HepG2 (cell line): Measurements from ENCODE around the gene DNAAF9. TPM values are rescaled to one million over a fixed set of nuclear protein-coding genes. Genes with fewer than 3 reads are reported as not detected.

Experiments
- AFF4 ChIP-seq: sonication (generic); formaldehyde crosslinking; IDR thresholded peaks from 2 replicates; pipeline ENCODE4 v1.4.0; 2020; ENCODE audit warnings: missing genetic modification reagents
- HCFC1 ChIP-seq: fragments of 150-350 bp; IDR thresholded peaks from 2 replicates; pipeline ENCODE4 v1.6.1; 2014; ENCODE audit warnings: low read depth, low read length
- LRRFIP1 ChIP-seq: sonication (generic); formaldehyde crosslinking; conservative IDR thresholded peaks from 2 replicates; pipeline ENCODE4 v1.4.0; 2020; ENCODE audit warnings: missing genetic modification reagents
- MIER3 ChIP-seq: IDR thresholded peaks from 2 replicates; pipeline ENCODE4 v1.6.1; 2016; ENCODE audit warnings: missing compliant biosample characterization, borderline replicate concordance
- MYC ChIP-seq: sonication (generic); formaldehyde crosslinking; IDR thresholded peaks from 2 replicates; pipeline ENCODE4 v1.9.0; 2021; ENCODE audit warnings: missing genetic modification reagents, borderline replicate concordance
- SALL1 ChIP-seq: sonication (generic); formaldehyde crosslinking; IDR thresholded peaks from 2 replicates; pipeline ENCODE4 v1.8.0; 2022; ENCODE audit warnings: mild to moderate bottlenecking, missing genetic modification reagents
- SNAPC2 ChIP-seq: sonication (generic); formaldehyde crosslinking; IDR thresholded peaks from 2 replicates; pipeline ENCODE4 v1.8.1; 2022; ENCODE audit warnings: mild to moderate bottlenecking, missing genetic modification reagents
- SRY ChIP-seq: sonication (generic); formaldehyde crosslinking; IDR thresholded peaks from 2 replicates; pipeline ENCODE4 v1.8.0; 2022; ENCODE audit warnings: mild to moderate bottlenecking, missing genetic modification reagents
- TBL1XR1 ChIP-seq: fragments of 150-350 bp; IDR thresholded peaks from 2 replicates; pipeline ENCODE4 v1.6.1; 2014; ENCODE audit warnings: borderline replicate concordance, low read length; ENCODE audit not compliant: partially characterized antibody
- TEAD2 ChIP-seq: sonication (generic); formaldehyde crosslinking; IDR thresholded peaks from 2 replicates; pipeline ENCODE4 v1.9.0; 2021; ENCODE audit warnings: missing genetic modification reagents
- ZC3H4 ChIP-seq: sonication (generic); formaldehyde crosslinking; IDR thresholded peaks from 2 replicates; pipeline ENCODE4 v1.4.0; 2020; ENCODE audit warnings: missing genetic modification reagents, borderline replicate concordance
- ZFP62 ChIP-seq: sonication (generic); formaldehyde crosslinking; IDR thresholded peaks from 2 replicates; pipeline ENCODE4 v1.4.0; 2020; ENCODE audit warnings: missing genetic modification reagents
- ZNF34 ChIP-seq: sonication (generic); formaldehyde crosslinking; IDR thresholded peaks from 2 replicates; pipeline ENCODE4 v1.4.0; 2020; ENCODE audit warnings: mild to moderate bottlenecking, missing genetic modification reagents, borderline replicate concordance
- ZNF512 ChIP-seq: sonication (generic); formaldehyde crosslinking; IDR thresholded peaks from 2 replicates; pipeline ENCODE4 v1.4.0; 2020; ENCODE audit warnings: mild to moderate bottlenecking, missing genetic modification reagents
- ZNF512B ChIP-seq: sonication (generic); formaldehyde crosslinking; IDR thresholded peaks from 2 replicates; pipeline ENCODE4 v1.5.1; 2020; ENCODE audit warnings: missing genetic modification reagents, mild to moderate bottlenecking, borderline replicate concordance
- ZNF614 ChIP-seq: IDR thresholded peaks from 2 replicates; pipeline ENCODE4 v1.6.1; 2018; ENCODE audit warnings: missing biosample characterization, missing genetic modification reagents, inconsistent platforms, borderline replicate concordance
- ZNF674 ChIP-seq: sonication (generic); formaldehyde crosslinking; IDR thresholded peaks from 2 replicates; pipeline ENCODE4 v1.5.0; 2020; ENCODE audit warnings: low read depth, mild to moderate bottlenecking, missing genetic modification reagents
- ZNF878 ChIP-seq: sonication (generic); formaldehyde crosslinking; IDR thresholded peaks from 2 replicates; pipeline ENCODE4 v1.8.1; 2023; ENCODE audit warnings: mild to moderate bottlenecking, missing genetic modification reagents, moderate library complexity
- ZSCAN22 ChIP-seq: sonication (generic); formaldehyde crosslinking; IDR thresholded peaks from 2 replicates; pipeline ENCODE4 v1.4.0; 2020; ENCODE audit warnings: mild to moderate bottlenecking, missing genetic modification reagents
- polyA plus RNA-seq, 8 experiments: library from polyadenylated mRNA; depleted of rRNA in 3 of 8; stranded (reverse) in 7 of 8; unstranded in 1 of 8; fragments of >200 nt; fragmentation: Illumina TruSeq in 4 of 8; extraction: Trizol in 4 of 8; gene quantifications; 2 replicates each; pipeline versions ENCODE4 v1.2.1 to v1.2.3, GENCODE V29; 2011 to 2016; ENCODE audit warnings: low read depth in 4 of 8, missing spikeins in 1 of 8, mixed read lengths in 1 of 8; ENCODE audit not compliant: insufficient read depth in 1 of 8
- total RNA-seq, 5 experiments: library from RNA; depleted of rRNA; stranded (reverse); fragments of >200 nt; fragmentation: Illumina TruSeq; extraction: Trizol; gene quantifications; 2 replicates each; pipeline ENCODE4 v1.2.3, GENCODE V29; 2016; ENCODE audit warnings: low read depth in 1 of 5

DNAAF9 gene
- total and polyA plus RNA-seq, 2 of the 13 experiments (the other 11 are each of a cell fraction or from before 2014, with no cell fraction given): 10.5 to 14.9 TPM

- no peak for TF ChIP-seq HCFC1
- TF ChIP-seq SNAPC2 (CRISPR knock-in tag): no peak
- no peak for TF ChIP-seq ZNF34 (CRISPR knock-in tag)
- TF ChIP-seq ZC3H4 (CRISPR knock-in tag): no peak
- no peak for TF ChIP-seq ZFP62
- 0 out of 2 replicates have a peak, but pooled peaks have one; percentile 55 for TF ChIP-seq ZNF878 (CRISPR knock-in tag)
- TF ChIP-seq LRRFIP1 (CRISPR knock-in tag): no peak
- TF ChIP-seq SRY (CRISPR knock-in tag): no peak
- peak; percentile 9; the same call in 1 of the 2 replicates for TF ChIP-seq MYC (CRISPR knock-in tag)
- peak; percentile 47 for TF ChIP-seq SALL1 (CRISPR knock-in tag)
- TF ChIP-seq ZNF674: no peak
- TF ChIP-seq TBL1XR1: no peak
- TF ChIP-seq ZNF512 (CRISPR knock-in tag): no peak
- TF ChIP-seq ZNF512B: no peak
- no peak for TF ChIP-seq MIER3 (CRISPR knock-in tag)
- no peak for TF ChIP-seq ZNF614
- TF ChIP-seq TEAD2 (CRISPR knock-in tag): no peak
- no peak for TF ChIP-seq ZSCAN22
- no peak for TF ChIP-seq AFF4 (CRISPR knock-in tag)
These were observed 909 bp downstream of the DNAAF9 start (continued) for GRCh38 chr20:3406481-3407039.
